GM19238 (cell line): ENCODE results near the gene DPYSL3.

Experiments used
- DNase-seq: peaks from one replicate; pipeline ENCODE4 v3.0.0; 2011; ENCODE audit warnings: low spot score; ENCODE audit not compliant: insufficient read length

Gene DPYSL3

DNA sequence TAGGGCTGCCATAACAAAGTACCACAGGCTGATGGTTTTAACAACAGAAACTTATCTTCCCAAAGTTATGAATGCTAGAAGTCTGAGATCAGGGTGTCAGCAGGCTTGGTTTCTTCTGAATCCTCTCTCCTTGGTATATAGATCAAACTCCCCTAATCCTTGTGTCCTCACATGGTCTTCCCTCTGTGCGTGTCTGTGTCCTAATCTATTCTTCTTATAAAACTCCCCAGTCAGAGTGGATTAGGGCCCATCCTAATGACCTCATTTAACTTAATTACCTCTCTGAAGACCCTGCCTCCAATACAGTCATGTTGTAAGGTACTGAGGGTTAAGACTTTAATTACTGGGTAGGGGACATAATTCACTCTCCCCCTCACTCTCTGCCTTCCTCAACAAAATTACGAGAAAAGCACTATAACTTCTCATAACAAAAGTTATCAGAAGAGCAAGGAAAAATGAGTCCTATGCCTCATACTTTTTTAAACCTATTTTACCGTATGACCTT is 68.6 kb downstream of the DPYSL3 start:
- no peak for DNase-seq

DNA sequence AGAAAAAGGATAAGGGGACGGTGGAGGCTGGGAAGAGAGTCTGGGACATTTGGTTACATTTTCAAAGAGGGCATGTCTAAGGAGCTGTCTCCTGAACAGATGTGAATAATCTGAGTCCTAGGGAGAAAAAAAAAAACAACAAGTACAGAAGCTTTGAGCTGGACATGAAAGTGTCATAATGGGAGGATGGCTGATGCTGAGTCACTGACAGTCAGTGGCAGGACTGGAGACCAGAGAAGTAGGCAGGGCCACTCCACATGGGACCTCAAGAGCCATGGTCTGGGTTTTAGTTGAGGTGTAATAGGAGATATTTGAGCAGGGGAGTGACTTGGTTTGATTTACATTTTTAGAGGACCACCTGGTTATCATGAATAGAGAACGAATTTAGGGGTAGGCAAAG is 70.6 kb downstream of the DPYSL3 start:
- DNase-seq: no peak

DNA sequence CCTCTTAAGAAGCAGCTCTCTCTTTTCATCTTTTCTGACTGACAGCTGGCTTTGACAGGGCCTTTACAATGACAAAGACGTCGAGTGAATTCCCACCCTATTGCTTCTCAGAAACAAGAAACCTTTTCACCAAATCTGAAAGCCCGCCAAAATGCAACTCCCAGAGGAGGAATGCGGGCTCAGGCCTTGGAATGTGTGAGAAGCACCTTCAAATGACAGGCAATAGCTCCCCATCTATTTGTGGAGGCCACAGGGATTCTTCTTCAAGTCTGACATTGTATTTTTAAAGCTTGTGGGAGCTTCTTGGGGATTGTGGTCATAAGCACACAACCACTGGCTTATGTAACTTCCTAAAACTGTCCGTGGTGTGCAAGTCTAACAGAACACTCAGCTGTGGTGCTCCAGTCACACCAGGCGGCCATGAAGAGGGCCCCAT is 72.7 kb downstream of the DPYSL3 start:
- no peak for DNase-seq

DNA sequence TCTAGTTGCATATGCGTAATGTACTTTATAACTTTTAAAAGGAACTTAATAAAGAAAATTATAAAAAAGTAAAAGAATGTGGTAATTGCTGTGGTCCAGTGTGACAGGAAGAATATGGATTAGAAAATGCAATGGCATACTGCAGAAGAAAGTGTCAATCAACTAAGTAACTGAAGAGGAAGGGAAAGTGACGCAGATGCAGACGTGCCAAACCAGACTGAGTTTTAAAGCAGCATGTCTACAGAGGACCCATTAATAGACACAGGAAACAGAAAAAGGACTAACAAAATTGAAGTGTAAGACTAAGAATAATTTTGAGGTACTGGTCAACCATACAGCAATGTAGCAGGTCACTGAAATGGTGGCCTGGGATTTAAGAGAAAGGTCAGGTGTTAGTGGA is 73.3 kb downstream of the DPYSL3 start:
- no peak for DNase-seq

- DNase-seq: no peak
These were observed 75.8 kb downstream of the DPYSL3 start for GRCh38 chr5:147434049-147434448.

DNA sequence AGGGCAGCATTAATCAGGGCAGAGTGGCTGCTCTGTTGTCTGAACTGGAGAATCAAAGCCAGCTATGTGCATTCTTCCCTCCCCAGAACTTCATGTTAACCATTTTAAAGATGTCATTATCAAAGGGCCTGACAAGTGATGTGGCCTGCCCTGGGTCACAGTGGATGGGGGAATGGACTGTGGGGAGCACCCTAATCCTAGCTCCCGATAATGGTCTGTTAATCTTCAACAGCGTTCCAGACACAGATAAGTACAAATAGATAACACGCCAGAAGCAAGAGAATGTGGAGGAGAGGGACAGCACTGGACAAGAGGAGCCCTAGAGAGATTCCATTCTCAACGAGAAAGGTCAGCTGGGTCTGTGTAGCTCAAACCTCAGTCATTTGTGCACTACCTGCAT is 77.5 kb downstream of the DPYSL3 start:
- no peak for DNase-seq

GRCh38 chr5:147431586-147431985 is 78.3 kb downstream of the DPYSL3 start:
- DNase-seq: no peak

DNA sequence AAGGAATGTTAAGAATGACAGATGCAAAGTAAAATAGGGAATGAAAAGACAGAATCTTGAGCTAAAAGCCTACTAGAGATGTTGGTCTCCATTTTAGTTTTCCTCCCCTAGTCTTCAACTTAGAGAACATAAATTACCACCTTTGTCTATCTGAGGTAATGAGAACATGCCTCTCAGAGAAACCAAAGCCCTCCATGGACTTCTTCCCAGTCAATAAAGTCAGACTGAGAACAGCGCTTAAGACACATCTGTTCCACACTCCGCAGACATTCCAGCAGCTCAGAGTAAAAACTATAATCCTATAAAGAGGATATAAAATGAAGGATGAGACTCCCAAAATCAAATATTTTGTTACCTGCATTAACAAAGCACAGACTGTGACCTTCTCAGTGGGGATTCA is 79.2 kb downstream of the DPYSL3 start:
- no peak for DNase-seq

GRCh38 chr5:147427521-147428401 is 82.1 kb downstream of the DPYSL3 start:
- no peak for DNase-seq

GRCh38 chr5:147426640-147427327 is 83.1 kb downstream of the DPYSL3 start:
- DNase-seq: no peak

GRCh38 chr5:147418613-147419012 is 91.3 kb downstream of the DPYSL3 start:
- no peak for DNase-seq

GRCh38 chr5:147417135-147417813 is 92.6 kb downstream of the DPYSL3 start:
- no peak for DNase-seq

DNA sequence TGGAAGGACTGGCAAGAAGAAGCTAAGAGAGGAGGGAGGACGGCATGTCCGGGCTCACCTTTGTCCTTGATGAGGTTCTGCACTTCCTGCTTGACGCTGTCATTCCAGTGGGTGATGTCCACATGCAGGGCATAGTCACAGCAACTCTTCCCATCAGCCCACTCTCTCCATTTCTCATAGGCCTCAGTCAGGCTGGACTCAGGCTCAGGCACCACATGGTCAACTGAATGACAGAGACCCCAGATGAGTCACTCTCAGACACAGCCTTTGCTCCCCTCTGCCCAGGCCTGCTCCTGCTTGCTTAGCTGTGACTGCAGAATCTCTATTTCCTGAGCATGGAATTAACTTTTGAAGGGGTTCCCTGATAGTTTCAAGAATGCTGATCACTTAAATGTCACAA is 94.2 kb downstream of the DPYSL3 start:
- no peak for DNase-seq

DNA sequence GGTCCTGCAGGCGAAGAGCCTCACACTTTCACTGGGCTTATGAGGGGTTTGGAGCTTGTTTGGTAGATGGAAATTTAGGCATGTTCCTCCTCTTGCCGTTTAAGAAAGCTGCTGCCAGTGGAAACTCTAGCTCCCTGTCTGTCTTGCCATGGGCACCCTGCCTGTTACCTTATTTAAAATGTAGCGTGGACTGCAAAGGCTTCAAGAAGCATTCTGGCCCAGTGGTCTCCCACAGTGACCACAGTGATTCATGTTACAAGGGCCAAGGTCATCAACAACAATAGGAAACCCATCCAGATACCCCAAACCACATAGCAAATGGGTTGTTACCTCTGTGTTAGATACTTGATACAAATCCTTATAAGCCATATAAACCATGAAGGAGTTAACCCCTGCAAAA is 96.6 kb downstream of the DPYSL3 start:
- DNase-seq: no peak

GRCh38 chr5:147412561-147412960 is 97.3 kb downstream of the DPYSL3 start:
- DNase-seq: no peak

DNA sequence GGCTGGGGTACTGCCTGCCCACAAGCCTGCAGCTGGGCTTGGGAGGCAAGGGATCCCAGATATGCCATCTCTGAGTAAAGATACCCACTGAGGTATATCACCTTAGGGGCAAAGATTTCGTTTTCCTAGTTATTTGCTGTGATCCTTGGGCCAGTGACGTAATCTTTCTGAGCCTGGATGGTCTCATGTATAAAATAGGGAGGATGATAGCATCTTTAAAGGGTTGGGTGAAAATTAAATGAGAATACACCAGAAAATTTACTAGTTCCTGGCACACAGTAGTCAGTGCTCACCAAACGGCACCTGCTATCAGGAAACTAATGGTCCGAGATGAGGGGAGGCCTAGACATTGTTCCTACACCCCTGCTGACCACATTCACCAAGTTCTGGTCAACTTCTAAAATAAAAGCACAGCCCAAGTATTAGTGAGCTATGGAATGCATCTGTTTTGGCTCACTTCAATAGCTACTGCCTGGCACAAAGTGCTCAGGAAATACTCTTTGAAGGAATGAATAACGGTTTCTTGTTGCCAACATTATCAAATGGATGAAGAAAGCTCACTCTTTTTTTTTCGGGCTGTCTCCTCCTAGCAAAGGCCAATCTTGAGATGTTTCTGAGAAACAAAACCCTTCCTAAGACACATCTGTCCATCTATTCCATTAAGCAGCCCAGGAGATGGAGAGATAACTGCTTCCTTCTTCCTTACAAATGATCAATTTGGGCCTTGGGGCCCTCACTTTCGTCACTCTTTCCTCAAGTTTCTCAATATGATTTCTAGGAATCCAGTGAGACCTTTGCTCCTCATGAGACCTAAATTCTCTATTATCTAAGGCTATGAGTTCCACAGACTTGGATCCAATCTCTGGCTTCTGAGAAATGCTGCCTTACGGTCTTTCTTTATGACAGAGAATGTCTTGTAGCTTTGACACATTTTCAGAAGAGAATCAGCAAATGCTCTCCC is 98.2 kb downstream of the DPYSL3 start:
- no peak for DNase-seq

GRCh38 chr5:147410496-147411358 is 99.1 kb downstream of the DPYSL3 start:
- no peak for DNase-seq

DNA sequence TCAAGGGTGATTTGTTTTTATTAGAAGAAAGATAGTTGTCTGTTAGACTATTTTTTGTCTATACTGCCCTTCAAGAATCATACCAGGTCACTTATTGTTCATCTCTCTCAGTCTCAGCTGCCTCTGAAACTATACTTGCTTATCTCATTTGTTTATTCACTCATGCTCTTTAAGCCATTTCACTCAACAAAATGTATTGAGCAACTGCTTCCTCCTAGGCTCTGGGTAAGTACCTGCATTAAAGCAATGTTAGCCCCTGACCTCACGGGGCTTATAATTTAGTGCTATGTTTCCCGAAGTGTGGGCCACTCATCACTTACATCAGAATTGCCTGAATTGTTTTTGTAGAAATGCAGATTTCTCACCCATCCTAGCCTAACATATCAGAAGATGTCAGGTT is 100.9 kb downstream of the DPYSL3 start:
- no peak for DNase-seq

GRCh38 chr5:147407094-147407681 is 102.7 kb downstream of the DPYSL3 start:
- DNase-seq: no peak
